ENCODE measurements around the gene AGAP1. TPM values are rescaled to one million over a fixed set of nuclear protein-coding genes. Genes with fewer than 3 reads are reported as not detected.

AGAP1 gene
- total RNA-seq, 1 donor = 18.5 TPM

DNA sequence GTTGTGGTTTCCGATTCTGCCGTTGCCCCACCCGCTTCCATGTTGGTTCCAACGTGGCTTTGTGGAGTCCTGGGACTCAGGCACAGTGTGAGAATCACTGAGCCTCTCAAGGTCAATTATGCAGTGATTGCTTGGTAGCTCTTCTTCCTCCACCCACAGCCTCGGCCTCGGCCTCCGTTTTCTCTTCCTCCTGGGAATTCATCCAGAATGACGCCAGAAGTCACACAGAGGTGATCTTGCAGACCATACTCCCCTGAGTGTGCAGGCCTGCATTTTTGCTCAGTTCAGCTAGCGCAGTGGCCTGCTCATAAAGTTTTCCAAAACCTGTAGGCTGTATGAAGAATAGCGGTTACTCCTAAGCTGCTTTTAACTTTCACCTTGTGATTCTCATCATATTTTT, 401.0 kb downstream of the AGAP1 start:
- no peaks in the 10 kb centered on the region for H3K9me3 ChIP-seq (ENCODE audit: low read depth, low read length)
- no peak for DNase-seq (ENCODE audit: insufficient read length, low spot score, missing footprints)
- TF ChIP-seq, protein P1, sequence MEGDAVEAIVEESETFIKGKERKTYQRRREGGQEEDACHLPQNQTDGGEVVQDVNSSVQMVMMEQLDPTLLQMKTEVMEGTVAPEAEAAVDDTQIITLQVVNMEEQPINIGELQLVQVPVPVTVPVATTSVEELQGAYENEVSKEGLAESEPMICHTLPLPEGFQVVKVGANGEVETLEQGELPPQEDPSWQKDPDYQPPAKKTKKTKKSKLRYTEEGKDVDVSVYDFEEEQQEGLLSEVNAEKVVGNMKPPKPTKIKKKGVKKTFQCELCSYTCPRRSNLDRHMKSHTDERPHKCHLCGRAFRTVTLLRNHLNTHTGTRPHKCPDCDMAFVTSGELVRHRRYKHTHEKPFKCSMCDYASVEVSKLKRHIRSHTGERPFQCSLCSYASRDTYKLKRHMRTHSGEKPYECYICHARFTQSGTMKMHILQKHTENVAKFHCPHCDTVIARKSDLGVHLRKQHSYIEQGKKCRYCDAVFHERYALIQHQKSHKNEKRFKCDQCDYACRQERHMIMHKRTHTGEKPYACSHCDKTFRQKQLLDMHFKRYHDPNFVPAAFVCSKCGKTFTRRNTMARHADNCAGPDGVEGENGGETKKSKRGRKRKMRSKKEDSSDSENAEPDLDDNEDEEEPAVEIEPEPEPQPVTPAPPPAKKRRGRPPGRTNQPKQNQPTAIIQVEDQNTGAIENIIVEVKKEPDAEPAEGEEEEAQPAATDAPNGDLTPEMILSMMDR (IDR thresholded peaks at IDR 0.05; ENCODE audit: extremely low read depth, low read depth, low read length) = no peak

DNA sequence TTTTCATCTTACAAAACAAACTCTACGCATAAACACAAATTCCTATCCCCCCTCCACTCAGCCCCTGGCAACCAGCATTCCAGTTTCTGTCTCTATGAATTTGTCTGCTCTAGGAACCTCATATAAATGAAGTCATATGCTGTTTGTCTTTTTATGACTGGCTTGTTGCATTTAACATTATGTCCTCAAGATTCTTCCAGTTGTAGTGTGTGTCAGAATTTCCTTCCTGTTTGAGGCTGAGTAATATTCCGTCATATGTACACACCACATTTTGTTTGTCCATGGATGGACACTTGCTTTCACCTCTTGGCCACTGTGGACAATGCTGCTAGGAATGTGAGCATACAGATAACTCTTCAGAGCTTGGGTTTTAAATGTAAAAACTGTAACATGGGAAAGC, 402.2 kb downstream of the AGAP1 start:
- H3K79me2 ChIP-seq (ENCODE audit: insufficient read depth, low read length) = no peaks in the 10 kb centered on the region
- no peak for DNase-seq (ENCODE audit: insufficient read length, low spot score, missing footprints)
- H2AFZ ChIP-seq (ENCODE audit: low read length) = no peak overlapping the region
- H3K4me1 ChIP-seq (ENCODE audit: insufficient read depth, low read length) = no peaks in the 10 kb centered on the region
- no peaks in the 10 kb centered on the region for H3K27me3 ChIP-seq (ENCODE audit: insufficient read depth, low read length)
- peaks cover 8% of the 10 kb centered on the region for H3K36me3 ChIP-seq (ENCODE audit: insufficient read depth, low read length)
- H3K27ac ChIP-seq (ENCODE audit: low read depth, low read length) = no peak overlapping the region
- TF ChIP-seq, protein P1 (IDR thresholded peaks at IDR 0.05; ENCODE audit: extremely low read depth, low read depth, low read length) = no peak
- peaks cover 3% of the 10 kb centered on the region for H4K20me1 ChIP-seq (ENCODE audit: insufficient read depth, low read length)
- H3K4me3 ChIP-seq (ENCODE audit: insufficient read depth, low read length) = no peak overlapping the region
- H3K9me3 ChIP-seq (ENCODE audit: low read depth, low read length) = no peaks in the 10 kb centered on the region
- no peak overlapping the region for H3K4me2 ChIP-seq (ENCODE audit: insufficient read depth, low read length)

More for the DNA sequence above, 401.0 kb downstream of the AGAP1 start:
- no peak overlapping the region for H2AFZ ChIP-seq (ENCODE audit: low read length)
- no peak overlapping the region for H3K27ac ChIP-seq (ENCODE audit: low read depth, low read length)
- no peak overlapping the region for H3K4me2 ChIP-seq (ENCODE audit: insufficient read depth, low read length)
- peaks cover 8% of the 10 kb centered on the region for H3K36me3 ChIP-seq (ENCODE audit: insufficient read depth, low read length)
- H3K4me1 ChIP-seq (ENCODE audit: insufficient read depth, low read length) = no peaks in the 10 kb centered on the region
- H3K27me3 ChIP-seq (ENCODE audit: insufficient read depth, low read length) = no peaks in the 10 kb centered on the region
- no peak overlapping the region for H3K4me3 ChIP-seq (ENCODE audit: insufficient read depth, low read length)
- H4K20me1 ChIP-seq (ENCODE audit: insufficient read depth, low read length) = peaks cover 3% of the 10 kb centered on the region
- H3K79me2 ChIP-seq (ENCODE audit: insufficient read depth, low read length) = no peaks in the 10 kb centered on the region

DNA sequence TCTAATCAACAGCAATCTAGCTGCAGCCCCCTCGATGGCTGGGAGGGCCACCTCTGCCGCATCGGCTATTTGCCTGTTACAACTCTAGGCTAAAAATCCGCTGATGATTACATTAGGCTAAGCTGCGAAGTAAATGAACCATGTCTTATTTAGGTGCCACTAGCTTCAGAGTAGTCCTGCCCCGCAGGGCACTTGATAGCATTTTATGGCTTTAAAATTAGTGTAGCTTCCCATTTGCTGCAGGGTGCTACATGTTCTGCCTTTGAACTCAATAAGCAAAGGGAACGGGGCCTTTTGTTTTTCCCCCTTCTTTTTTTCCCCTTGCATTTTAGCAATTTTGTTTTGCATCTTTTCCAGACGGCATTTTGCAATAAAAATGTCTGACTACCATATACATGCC, 404.1 kb downstream of the AGAP1 start:
- Histone ChIP-seq H3K4me2 (ENCODE audit: insufficient read depth, low read length) (no peak overlapping the region), H3K27me3 (ENCODE audit: insufficient read depth, low read length) (no peaks in the 10 kb centered on the region), H3K36me3 (ENCODE audit: insufficient read depth, low read length) (peaks cover 8% of the 10 kb centered on the region), H3K4me1 (ENCODE audit: insufficient read depth, low read length) (no peaks in the 10 kb centered on the region), H3K9me3 (ENCODE audit: low read depth, low read length) (no peaks in the 10 kb centered on the region), H3K27ac (ENCODE audit: low read depth, low read length) (no peak overlapping the region), H3K4me3 (ENCODE audit: insufficient read depth, low read length) (no peak overlapping the region), H3K79me2 (ENCODE audit: insufficient read depth, low read length) (no peaks in the 10 kb centered on the region), H4K20me1 (ENCODE audit: insufficient read depth, low read length) (peaks cover 3% of the 10 kb centered on the region), H2AFZ (ENCODE audit: low read length) (no peak overlapping the region)
- TF ChIP-seq, protein P1 (IDR thresholded peaks at IDR 0.05; ENCODE audit: extremely low read depth, low read depth, low read length) = no peak
- no peak for DNase-seq (ENCODE audit: insufficient read length, low spot score, missing footprints)

DNA sequence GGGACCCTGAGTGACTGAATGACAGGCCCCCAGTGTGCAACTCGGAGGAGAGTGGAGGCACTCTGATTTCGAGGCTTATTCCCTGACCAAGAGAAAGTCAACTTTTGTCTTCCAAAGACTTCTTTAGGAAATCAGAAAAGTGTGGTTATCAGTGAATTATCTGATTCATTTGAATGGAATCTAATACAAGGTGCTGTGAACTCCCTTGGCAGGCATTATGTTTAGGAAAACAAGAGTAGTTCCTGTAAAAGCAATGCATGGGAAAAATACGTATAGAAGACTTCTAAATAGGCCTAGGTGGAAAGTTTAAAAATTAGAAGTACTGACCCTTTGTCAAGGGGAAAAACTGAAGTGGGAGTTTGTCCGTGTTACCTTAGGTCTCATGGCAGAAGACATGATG, 404.9 kb downstream of the AGAP1 start:
- no peaks in the 10 kb centered on the region for H3K79me2 ChIP-seq (ENCODE audit: insufficient read depth, low read length)
- no peaks in the 10 kb centered on the region for H3K4me1 ChIP-seq (ENCODE audit: insufficient read depth, low read length)
- no peak overlapping the region for H3K27ac ChIP-seq (ENCODE audit: low read depth, low read length)
- H3K4me3 ChIP-seq (ENCODE audit: insufficient read depth, low read length) = no peak overlapping the region
- no peak overlapping the region for H2AFZ ChIP-seq (ENCODE audit: low read length)
- H3K4me2 ChIP-seq (ENCODE audit: insufficient read depth, low read length) = no peak overlapping the region
- peaks cover 3% of the 10 kb centered on the region for H4K20me1 ChIP-seq (ENCODE audit: insufficient read depth, low read length)
- no peaks in the 10 kb centered on the region for H3K9me3 ChIP-seq (ENCODE audit: low read depth, low read length)
- no peaks in the 10 kb centered on the region for H3K27me3 ChIP-seq (ENCODE audit: insufficient read depth, low read length)
- DNase-seq (ENCODE audit: insufficient read length, low spot score, missing footprints) = no peak
- TF ChIP-seq, protein P1 (IDR thresholded peaks at IDR 0.05; ENCODE audit: extremely low read depth, low read depth, low read length) = no peak
- peaks cover 5% of the 10 kb centered on the region for H3K36me3 ChIP-seq (ENCODE audit: insufficient read depth, low read length)
